GM21786 (cell line): ENCODE results near the gene C1orf167.
"Not testable (repeated sequence)": the region's sequence is repeated elsewhere in the genome, so short reads cannot be mapped to it uniquely, and the experiment has no call there.

Source experiments
- ATAC-seq: cut with Tn5 transposase; IDR thresholded peaks from one replicate; pipeline ENCODE4 v1.9.1; 2021; ENCODE audit not compliant: unreplicated experiment

Gene C1orf167

DNA sequence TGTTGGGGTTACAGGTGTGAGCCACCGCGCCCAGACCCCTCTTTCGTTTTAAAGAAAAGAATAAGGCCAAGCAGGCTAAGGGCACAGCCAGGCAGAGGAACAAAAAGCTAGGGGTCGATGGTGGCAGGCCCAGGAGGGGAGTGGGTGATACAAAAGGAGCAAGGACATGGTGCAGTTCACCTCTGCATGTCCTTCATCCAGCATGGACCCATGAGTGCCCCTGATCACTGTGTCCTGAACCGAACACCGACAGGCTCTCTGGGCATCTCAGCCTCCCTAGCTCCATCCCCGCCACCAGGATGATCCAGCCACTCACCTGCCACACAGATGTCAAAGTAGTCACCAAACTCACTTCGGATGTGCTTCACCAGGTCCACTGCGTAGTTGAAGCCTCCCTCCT is 37.9 kb downstream of the C1orf167 start:
- no peak for ATAC-seq

- no peak for ATAC-seq
Measured at GRCh38 chr1:11800391-11800755, 38.4 kb downstream of the C1orf167 start.

GRCh38 chr1:11800756-11801433 is 38.9 kb downstream of the C1orf167 start:
- no peak for ATAC-seq

DNA sequence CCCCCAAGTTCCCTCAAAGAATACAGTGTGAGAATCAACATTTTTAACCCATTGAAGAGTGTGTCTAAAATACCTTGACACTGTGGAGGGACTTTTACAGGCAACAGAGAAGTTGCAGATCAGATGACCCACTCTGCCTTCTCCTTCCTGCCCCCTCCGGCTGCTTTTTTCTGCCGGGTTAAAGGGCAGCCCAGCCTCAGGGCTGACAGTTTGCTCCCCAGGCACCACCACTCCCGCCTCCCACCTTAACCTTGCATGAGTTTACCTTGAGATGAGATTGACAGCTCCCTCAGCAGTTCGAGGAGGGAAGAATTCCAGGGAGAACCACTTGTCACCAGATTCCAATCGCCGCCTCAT is 40.6 kb downstream of the C1orf167 start:
- ATAC-seq, result no peak

GRCh38 chr1:11802973-11803885 is 41.2 kb downstream of the C1orf167 start:
- no peak for ATAC-seq

DNA sequence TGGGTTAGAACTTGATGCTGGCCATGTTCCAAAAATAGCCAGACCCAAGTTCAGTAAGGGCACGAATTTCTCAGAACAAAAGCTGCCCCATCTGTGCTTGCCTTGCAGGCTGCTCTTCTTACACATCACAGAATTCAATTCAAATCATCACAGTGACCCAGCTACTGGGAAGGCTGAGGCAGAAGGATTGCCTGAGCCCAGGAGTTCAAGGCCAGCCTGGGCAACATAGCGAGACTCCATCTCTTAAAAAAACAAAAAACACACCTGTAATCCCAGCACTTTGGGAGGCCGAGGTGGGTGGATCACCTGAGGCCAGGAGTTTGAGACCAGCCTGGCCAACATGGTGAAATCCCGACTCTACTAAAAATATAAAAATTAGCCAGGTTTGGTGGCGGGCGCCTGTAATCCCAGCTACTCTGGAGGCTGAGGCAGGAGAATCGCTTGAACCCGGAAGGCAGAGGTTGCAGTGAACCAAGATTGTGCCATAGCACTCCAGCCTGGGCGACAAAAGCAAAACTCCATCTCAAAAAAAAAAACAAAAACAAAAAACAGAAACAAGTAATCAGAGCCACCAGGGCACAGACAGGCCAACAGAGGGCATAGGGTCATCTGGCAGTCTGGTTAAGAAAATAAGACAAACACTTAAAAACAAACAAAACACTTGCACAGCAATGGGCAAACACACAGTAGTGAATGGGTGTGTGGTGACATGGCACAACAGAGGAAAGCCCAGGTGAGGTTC is 42.1 kb downstream of the C1orf167 start:
- not testable (repeated sequence) for ATAC-seq

- ATAC-seq, result no peak
Measured at GRCh38 chr1:11804666-11805421, 42.9 kb downstream of the C1orf167 start.

- peak; percentile 71 for ATAC-seq
Measured at GRCh38 chr1:11805422-11806306, 43.7 kb downstream of the C1orf167 start, which contains the start of the genes CLCN6 and MTHFR. Gene CLCN6 (plus strand): TSS chr1:11806191. CDS start chr1:11806263, 72 bp downstream. Gene MTHFR (minus strand): TSS chr1:11805964. CDS start chr1:11803116, 2,848 bp downstream.

DNA sequence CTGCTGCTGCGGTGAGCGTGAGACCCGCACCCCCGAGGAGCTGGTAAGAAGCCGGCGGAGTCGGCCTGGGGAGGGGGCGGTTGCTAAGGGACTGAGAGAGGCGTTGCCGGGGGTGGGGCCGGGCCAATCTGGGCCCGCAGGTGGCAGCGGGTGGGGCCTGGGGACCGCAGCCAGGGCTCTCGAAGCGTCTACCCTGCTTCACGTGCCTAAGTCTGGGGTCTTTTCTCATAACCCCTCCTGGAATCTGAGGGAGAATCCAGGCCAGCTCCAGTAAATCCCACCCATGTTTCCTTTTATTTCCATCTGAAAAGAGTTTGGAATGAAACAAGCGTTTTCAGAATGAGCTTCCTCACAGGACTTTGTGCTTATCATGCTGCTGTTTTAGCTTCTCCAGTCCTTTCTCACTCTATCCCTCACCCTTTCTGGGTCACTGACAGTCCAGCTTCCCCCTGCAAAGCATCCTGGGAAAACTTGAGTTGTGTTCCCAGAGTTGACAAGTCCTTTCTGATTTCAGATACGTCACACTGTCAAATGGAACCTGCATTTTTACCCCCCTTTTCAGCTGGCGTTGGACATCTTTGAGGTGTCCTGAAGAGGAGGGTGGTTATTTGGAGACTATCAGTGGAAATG is 44.4 kb downstream of the C1orf167 start:
- peak; percentile 23 for ATAC-seq

- ATAC-seq, result no peak
Measured at GRCh38 chr1:11807133-11807532, 45.1 kb downstream of the C1orf167 start.

DNA sequence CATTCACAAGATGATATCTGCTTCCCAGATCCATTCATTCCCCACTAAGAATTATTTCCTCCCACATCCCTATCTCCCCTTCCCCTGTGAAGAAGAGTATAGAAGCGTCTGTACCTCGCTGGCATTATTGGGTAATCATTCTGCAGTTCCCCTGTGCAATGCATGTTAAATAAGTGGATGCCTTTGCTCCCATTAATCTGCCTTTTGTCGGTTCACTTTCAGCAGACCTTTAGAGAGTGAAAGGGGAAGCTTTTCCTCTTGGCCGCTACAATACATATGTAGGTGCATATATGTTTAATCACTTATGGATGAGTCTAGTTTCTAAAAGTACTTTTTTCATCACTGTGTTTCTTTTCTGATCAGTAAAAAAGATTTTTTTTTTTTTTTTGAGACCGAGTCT is 51.0 kb downstream of the C1orf167 start:
- ATAC-seq, result no peak

- no peak for ATAC-seq
Measured at GRCh38 chr1:11817192-11817591, 55.2 kb downstream of the C1orf167 start.

DNA sequence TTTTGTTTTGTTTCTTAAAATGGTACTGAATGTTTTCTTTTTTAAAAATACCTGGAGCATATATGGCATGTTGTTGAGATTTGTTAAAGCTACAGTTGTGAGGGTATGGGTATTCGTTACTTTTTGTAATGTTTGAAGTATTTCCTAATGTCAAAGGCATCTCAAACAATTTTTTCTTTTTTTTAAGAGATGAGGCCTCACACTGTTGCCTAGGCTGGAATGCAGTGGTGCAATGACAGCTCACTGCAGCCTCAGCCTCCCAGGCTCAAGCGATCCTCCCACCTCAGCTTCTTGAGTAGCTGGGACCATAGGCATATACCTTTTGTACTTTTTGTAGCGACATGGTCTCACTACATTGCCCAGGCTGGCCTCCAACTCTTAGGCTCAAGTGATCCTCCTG is 60.1 kb downstream of the C1orf167 start:
- no peak for ATAC-seq

GRCh38 chr1:11823366-11824137 is 61.6 kb downstream of the C1orf167 start:
- no peak for ATAC-seq

- no peak for ATAC-seq
Measured at GRCh38 chr1:11825131-11825530, 63.1 kb downstream of the C1orf167 start.

- no peak for ATAC-seq
Measured at GRCh38 chr1:11826946-11827345, 65.0 kb downstream of the C1orf167 start.

- no peak for ATAC-seq
Measured at GRCh38 chr1:11828511-11828910, 66.5 kb downstream of the C1orf167 start.

- ATAC-seq, result no peak
Measured at GRCh38 chr1:11831945-11832725, 70.1 kb downstream of the C1orf167 start.
